Left ventricle myocardium superior (tissue), 1 donor: ENCODE data around the gene ZNF32. TPM values are rescaled to one million over a fixed set of nuclear protein-coding genes. Genes with fewer than 3 reads are reported as not detected.

Experiments used
- ATAC-seq: fragments of 200-7000 bp; cut with Tn5 transposase; one replicate; pipeline ENCODE4 v1.9.1; 2020; ENCODE audit warnings: mild to moderate bottlenecking, moderate library complexity
- DNase-seq: peaks from one replicate; pipeline ENCODE4 v3.0.0-alpha.2; 2020
- intact Hi-C: fragments of 100-400 bp; cut with micrococcal nuclease; formaldehyde crosslinking; loops from one replicate; pipeline ENCODE4 v1.11.0; 2022
- total RNA-seq: library from RNA; stranded (reverse); fragmentation: NEBNext Ultra II Directional; extraction: Animal tissue kit (Norgen Biotek cat#: 25700); gene quantifications from one replicate; pipeline ENCODE4 v1.2.1, GENCODE V29; 2021
- donor health status: DM: no; HTN: yes; CAD: no; lungs with severe emphysema.

ZNF32 gene
- total RNA-seq, 1 donor from 2014 or later = 47.1 TPM

DNA sequence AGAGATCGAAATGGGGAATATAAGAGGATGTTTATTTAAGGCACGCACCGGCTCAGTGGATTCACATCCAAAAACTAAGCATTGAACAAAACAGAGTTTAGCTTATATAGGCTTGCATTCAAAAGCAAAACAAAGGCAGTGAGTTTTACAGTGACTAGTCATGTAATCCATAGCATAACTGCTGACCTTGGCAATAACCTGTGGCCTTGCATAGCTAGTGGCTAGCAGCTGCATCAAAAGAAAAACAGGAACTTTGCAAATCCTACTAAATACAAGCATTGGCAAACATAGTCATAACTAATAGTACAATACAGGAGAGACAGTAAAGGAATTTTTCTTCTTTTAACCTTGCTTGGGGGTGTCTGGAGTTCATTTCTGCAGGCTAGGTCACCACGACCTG lies 52.1 kb downstream of the ZNF32 start:
- no peak for ATAC-seq
- DNase-seq = no peak
- intact Hi-C loops = no loop called here

DNA sequence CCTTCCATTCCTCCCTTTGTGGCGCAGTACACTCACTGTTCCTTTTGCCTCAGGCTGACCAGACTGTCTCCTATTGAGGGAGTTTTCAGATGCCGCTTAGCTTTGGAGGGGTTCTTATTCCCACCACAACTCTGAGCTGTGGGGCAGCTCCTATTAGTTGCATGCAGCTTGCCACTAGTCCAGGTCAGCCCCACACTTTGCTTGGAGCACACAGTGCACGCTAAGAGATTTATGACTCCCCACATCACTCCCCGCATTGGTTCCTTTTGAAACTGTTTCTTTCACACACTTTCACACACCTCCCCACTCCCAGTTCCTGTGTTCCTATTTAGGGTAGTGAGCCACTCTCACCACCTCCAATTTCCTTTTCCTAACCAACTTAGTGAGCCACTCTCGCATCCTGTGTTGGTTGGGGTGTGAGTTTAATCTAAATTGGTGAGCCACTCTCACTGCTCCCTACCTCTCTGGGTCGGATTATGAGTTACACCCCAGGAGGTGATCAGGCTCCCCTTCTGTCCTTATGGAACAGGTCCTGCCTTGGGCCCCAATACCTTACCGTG lies 52.9 kb downstream of the ZNF32 start:
- intact Hi-C loops = no loop called here
- DNase-seq (no peak), ATAC-seq (no peak)

DNA sequence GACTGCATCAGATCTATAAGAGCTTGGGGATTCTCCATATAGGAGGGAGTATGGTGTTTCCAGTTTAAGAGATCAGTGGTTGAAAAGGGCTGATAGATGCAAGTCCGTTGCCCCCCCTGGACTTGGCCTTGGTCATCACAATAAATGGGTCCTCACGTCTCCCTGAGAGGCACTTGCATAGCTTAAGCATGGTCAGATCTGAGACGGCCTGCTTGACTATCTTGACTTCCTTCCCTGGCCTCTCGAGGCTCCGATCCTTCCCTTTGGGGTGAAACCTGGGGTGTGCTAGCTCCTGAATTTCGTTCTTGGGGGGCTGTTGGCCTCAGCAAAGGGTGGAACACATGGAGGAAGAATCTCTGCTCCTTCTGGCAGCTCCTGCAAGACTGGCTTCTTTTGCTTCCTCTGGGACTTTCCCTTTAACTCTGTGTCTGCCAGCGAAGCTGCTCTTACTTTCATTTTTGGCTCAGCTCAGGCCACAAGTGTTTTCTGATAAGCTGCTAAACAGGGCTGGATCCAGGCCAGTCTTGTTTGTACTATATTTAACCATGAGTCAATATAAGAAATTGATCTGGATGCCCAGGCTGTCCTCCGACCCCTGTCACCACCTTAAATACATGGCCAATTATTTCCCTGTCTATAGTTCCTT lies 53.6 kb downstream of the ZNF32 start:
- ATAC-seq = peak; percentile 74
- intact Hi-C loops = no loop called here
- DNase-seq = no peak

Other genes with a start within 250 kb of the ZNF32 start
- 77.3 TPM for gene HNRNPF, start 239.7 kb downstream of the ZNF32 start, total RNA-seq
- gene ZNF487, start 211.8 kb downstream of the ZNF32 start, total RNA-seq = 1.9 TPM
- gene ZNF239, start 74.3 kb downstream of the ZNF32 start, total RNA-seq = 2.2 TPM
- 1.1 TPM for gene ZNF485, start 42.4 kb downstream of the ZNF32 start, total RNA-seq